GM18870 (cell line): Measurements from ENCODE around the gene MEFV.
"Not testable (repeated sequence)": the region's sequence is repeated elsewhere in the genome, so short reads cannot be mapped to it uniquely, and the experiment has no call there.

ENCODE experiments used
- ATAC-seq: cut with Tn5 transposase; IDR thresholded peaks from one replicate; pipeline ENCODE4 v1.9.1; 2021; ENCODE audit warnings: moderate library complexity; ENCODE audit not compliant: unreplicated experiment

MEFV gene

DNA sequence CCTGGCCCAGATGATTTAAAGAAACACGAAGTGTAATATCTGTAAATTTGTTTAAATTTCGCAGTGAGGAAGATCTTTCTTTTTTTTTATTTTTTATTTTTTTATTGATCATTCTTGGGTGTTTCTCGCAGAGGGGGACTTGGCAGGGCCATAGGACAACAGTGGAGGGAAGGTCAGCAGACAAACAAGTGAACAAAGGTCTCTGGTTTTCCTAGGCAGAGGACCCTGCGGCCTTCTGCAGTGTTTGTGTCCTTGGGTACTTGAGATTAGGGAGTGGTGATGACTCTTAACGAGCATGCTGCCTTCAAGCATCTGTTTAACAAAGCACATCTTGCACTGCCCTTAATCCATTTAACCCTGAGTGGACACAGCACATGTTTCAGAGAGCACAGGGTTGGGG, 14.3 kb upstream of the MEFV start:
- not testable (repeated sequence) for ATAC-seq

DNA sequence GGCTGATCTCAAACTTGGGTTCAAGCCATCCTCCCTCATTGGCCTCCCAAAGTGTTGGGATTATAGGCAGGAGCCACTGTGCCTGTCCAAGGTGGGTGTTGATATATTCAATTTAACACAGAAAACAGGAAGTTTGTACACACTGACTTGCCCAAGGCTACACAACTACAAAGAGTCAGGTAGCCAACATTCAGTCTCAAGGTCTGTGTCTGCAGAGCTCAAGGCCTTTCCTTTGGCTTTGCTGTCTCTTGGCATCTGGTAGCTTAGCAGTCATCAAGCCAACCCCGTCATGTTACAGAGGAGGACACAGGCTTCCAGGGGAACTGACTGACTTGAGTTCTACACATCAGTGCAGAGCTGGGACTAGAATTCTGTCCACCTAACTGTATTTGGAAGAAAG, 11.9 kb upstream of the MEFV start:
- no peak for ATAC-seq

- no peak for ATAC-seq
These were observed 10.6 kb upstream of the MEFV start for GRCh38 chr16:3266873-3267537.

DNA sequence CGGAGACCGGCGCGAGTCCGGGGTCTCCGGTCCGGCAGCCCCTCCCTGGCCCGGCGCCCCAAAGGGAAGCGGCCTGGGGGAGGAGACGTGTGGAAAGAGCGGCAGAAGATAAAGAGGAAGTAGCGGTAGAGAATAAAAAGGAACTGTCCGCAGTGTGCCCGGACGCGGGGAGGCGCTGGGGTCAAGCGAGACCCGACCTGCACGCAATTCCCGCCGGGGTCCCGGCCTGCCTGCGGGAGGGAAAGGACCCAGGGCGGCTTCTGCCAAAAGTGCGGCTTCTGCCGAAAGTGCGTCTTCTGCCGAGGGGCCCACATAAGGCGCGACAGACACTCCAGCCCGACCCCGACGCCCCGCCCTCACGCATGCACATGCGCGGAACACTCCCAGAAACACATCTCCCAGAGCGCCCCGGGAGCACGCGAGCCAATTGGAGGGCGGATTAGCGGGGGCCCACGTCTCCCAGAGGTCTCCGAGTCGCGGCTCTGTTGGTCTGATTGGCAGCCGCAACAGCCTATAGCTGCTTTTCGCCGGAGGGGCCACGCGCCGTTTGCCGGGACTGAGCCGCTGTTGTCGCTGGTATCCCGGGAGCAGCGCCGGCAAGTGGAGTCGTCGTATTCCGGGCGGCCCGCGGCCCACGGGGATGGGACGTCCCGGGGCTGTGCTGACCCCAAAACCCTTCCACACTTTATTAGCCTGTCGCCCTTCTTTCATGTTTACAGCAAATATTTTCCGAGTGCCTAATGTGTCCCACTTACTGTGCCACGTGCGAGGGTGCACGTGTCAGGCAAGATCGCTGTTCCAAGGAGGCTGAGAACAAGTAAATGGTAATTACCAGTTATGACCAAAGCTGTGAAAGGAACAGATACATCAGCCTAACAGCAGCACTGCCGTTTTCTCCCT, 8.0 kb upstream of the MEFV start:
- peak; percentile 71 for ATAC-seq

- ATAC-seq = no peak
These were observed 6.1 kb upstream of the MEFV start for GRCh38 chr16:3262517-3262916.

DNA sequence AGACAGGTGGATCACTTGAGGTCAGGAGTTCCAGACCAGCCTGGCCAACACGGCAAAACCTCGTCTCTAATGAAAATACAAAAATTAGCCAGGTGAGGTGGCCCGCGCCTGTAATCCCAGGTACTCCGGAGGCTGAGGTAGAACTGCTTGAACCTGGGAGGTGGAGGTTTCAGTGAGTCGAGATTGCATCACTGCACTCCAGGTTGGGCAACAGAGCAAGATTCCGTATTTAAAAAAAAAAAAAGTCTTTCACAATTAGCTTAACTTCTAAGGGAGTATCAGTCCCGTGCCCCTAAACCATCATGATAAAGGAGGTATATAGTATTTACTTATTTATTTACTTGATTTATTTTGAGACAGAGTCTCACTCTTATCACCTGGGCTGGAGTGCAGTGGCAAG, 3.4 kb upstream of the MEFV start:
- ATAC-seq = no peak

GRCh38 chr16:3256866-3257465, 533 bp upstream of the MEFV start:
- ATAC-seq = no peak

DNA sequence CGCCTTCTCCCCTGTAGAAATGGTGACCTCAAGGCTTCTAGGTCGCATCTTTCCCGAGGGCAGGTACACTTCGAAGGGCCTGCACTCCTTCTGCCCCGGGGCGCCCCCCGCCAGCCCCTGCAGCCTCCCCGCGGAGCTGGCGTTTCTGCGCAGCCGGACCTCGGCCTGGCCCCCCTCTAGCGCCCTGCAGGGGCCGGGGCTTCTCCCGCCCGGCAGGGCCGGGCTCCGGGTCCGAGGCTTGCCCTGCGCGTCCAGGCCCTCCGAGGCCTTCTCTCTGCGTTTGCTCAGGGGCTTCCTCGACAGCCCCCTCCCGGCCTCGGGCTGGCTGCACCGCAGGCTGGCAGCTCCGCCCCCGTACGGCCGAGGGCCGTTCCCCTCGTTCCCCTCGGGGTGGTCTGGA, 2.1 kb downstream of the MEFV start:
- no peak for ATAC-seq

- no peak for ATAC-seq
These were observed 3.5 kb downstream of the MEFV start for GRCh38 chr16:3252967-3253366.

DNA sequence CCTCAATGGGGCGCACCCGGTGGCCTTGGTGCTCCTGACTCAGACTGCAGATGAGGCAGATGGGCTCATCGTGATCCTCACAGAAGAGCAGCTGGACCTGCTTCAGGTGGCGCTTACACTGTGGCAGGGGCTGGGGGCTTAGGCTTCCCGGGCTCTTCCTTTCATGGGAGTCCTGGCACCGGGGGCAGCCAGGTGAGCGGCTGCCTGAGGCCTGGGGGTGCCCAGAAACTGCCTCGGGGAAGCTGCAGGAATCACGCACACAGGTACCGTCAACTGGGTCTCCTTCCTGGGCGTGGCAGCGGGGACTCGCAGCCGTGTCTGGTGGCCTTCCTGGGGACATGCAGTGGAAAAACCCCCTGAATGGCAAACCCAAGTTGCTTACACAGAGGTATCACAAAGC, 7.0 kb downstream of the MEFV start:
- ATAC-seq = no peak

DNA sequence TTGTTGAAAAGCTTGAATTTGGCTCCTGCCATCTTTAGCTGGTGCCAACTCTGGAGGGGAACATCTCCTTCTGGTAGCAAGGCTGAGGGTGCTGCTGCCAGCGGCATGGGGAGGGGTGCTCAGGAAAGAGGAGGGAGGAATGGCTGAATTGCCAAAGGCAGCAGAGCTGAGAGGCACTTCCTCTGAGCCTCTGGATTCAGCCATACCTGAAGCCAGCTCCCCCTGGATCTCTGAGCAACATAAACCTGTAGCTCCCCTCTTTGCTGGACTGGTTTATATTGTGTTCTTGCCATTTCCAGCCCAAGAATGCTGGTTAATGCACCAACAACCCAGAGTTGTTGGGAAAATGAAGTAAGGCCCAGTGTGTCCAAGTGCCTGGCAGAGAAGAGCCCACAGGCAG, 7.4 kb downstream of the MEFV start:
- ATAC-seq = no peak

GRCh38 chr16:3248596-3248995, 7.8 kb downstream of the MEFV start:
- ATAC-seq = no peak

- ATAC-seq = no peak
These were observed 9.6 kb downstream of the MEFV start for GRCh38 chr16:3246876-3247275.

DNA sequence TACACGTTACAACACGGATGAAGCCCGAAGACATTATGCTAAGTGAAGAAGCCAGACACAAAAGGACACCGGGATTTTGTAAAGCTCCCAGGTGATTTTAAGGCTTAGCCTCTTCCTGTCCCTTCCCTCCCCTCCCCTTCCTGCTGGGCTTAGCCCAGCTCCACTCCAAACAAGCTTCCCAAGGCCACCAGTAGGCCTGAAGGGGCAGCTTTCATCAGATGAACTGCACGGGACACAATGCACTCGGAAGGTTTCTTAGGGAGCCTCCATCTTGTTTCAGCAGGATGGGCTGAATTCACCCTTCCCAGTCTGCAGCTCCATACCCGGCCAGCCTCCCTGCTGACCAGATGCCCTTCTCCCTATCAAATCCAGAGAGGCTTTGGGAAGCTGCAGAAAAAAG, 10.4 kb downstream of the MEFV start:
- no peak for ATAC-seq

- no peak for ATAC-seq
These were observed 12.6 kb downstream of the MEFV start for GRCh38 chr16:3243882-3244281.

DNA sequence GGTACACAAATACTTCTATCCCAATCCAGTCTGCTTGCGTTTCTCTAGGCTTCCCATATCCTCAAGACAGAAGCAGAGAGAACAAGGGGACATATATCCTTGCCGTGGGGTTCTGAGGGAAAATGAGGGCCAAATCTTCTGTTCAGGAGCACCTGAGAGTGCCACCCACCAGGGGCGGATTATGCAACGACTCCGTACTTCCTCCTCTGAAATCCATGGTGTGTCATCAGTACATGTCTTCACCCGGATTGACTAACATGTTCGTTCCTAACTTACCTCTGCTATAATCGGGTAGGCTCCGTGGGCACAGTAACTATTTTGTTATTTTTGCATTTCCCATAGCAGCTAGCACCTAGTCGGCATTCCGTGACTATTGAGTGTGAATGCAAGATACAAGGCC, 13.7 kb downstream of the MEFV start:
- ATAC-seq = no peak

DNA sequence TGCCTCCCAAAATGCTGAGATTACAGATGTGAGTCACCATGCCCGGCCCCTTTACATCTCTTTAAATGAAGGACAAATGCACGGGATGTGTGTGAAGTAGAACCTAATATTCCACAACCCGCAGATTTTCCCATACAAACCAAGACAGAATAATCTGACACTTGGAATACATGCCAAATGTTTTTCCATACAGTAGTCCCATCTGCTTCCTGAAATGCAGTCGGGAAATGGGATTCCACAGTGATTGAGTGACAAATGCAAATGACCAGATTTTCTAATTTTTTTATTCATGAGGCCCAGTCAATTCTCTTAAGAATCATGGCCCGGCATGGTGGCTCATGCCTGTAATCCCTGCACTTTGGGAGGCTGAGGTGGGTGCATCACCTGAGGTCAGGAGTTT, 14.7 kb downstream of the MEFV start:
- ATAC-seq = no peak

- no peak for ATAC-seq
These were observed 20.4 kb downstream of the MEFV start for GRCh38 chr16:3235856-3236669.

DNA sequence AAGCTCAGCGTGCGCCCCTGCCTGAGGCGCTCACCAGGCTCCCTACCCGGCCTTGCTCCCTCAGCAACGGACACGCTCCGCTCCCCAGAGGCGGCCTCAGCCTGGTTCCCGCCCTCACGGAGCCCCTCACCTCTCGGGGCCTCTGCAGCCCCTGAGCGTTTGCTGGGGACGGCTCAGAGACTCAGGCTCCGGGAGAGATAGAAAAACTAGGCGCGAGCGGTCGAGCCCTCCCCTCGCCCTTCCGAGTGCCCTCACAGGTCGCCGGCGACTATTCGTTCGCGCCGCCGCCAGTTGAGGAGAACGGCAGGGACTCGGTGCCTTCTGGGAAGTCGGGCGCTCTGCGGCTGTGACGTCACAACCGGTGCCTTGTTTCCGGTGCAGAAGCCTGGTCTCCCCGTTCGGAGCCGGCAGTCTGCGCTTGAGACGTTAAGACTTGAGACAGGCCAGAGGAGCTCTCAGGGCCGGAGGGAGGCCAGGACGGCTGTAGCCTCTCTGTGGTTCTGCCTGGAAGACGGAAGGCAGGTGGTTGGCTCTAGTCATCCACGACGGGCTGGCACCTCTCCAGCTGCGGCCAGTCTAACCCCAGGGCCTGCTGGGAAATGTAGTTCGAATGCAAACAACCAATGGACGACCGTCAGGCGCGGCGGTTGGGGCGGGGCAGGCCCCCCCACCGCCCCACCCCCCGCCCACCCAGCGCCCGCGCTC, 21.4 kb downstream of the MEFV start, which contains the start of gene ZNF200:
Gene ZNF200, minus strand, starts transcription at position 302 of the 705 bp plus-strand sequence. CDS start 1,403 bp downstream, outside the sequence.
- peak; percentile 82 for ATAC-seq

DNA sequence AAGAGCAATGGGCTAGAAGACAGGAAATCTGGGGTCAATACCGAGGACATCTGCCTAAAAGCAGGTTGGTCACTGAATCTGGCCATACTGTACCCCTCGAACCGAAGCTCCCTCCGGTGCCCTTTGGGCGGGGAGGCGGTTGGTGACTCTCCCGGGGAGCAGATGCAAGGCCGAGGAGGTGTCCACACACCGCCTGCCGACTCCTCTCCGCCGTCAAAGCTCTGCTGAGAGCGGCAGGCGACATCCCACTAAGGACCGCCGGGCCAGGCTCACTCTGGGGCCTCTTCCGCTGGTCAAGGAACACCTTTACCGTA, 21.9 kb downstream of the MEFV start:
- ATAC-seq = no peak
